Measurements from ENCODE around the gene GNB1. TPM values are rescaled to one million over a fixed set of nuclear protein-coding genes. Genes with fewer than 3 reads are reported as not detected.

Gene GNB1
- total and polyA plus RNA-seq, 10 of the 15 experiments (the other 5 are each of a cell fraction or from before 2014, with no cell fraction given), result 23.0 to 392 (median 93.9) TPM

DNA sequence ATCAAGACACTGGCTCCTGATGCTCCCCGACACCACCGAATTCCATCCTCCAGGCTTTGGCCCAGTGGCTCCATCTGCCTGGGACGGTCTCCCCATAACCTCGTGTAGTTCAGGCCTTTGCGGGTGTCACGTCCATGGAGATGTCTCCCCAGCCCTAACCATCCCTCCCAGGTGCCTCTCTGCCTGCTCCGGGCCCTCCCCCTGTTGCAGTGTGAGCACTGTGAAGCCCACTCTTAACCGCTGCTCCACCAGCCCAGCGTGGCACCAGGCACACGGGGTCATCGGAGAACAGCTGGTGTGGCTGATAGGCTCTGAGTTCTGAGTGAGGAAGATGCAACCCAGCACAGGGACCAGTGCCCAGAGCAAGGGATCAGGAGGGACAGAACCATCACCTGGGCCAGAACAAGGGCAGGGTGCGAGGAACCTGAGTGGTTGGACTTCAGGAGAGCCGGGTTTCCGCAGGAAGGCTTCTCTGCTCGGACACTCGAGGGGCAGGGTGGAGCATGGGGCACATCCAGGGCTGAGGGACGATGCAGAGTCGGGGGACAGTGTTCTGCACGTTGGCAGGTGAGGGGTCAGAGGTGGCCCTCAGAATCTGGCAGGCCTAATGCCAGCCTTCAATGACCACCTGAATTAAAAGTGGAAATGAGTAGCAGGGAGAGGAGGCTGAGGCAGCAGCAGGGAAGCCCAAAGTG, 2.6 kb upstream of the GNB1 start:
- ChIA-PET SMC1A (ENCODE audit: uncharacterized antibody, unreplicated experiment) (no interaction called here), POLR2A (no interaction called here), RAD21 (ENCODE audit: unreplicated experiment) (no interaction called here), CTCF (no interaction called here)
- BruUV-seq (replicated peaks), result no TSS peak
- Histone ChIP-seq H3K4me1 (ENCODE audit: control insufficient read depth, insufficient read depth, low read length) (peaks cover 16% of the 10 kb centered on the region), H4K20me1 (ENCODE audit: control insufficient read depth, insufficient read depth) (no peaks in the 10 kb centered on the region), H2AFZ (ENCODE audit: control insufficient read depth, low read depth, low read length) (no peak overlapping the region), H3K9ac (ENCODE audit: control insufficient read depth, insufficient read depth, low read length) (no peak overlapping the region), H3K36me3 (ENCODE audit: control insufficient read depth in 2 of 2, insufficient read depth in 2 of 2, low read length in 1 of 2) (no peaks in the 10 kb centered on the region), H3K9me3 (replicated peaks; ENCODE audit: control insufficient read depth, insufficient read depth, low read length) (no peaks in the 10 kb centered on the region), H3K79me2 (ENCODE audit: control insufficient read depth, insufficient read depth, low read length) (peaks cover 25% of the 10 kb centered on the region), H3K4me3 (no peak overlapping the region), H3K4me2 (ENCODE audit: control insufficient read depth, insufficient read depth) (no peak overlapping the region), H3K27me3 (replicated peaks in 1 of 2; ENCODE audit: control insufficient read depth in 2 of 2, insufficient read depth in 2 of 2, low read length in 1 of 2) (no peaks in the 10 kb centered on the region), H3K27ac (ENCODE audit: control insufficient read depth, insufficient read depth) (no peak overlapping the region)
- intact Hi-C loops (cut with micrococcal nuclease; ENCODE audit: unreplicated experiment), result loop anchor here (5.0 kb wide), 1 partner anchor 116 kb away; the partner anchor contains the start of gene NADK
- FAIRE-seq, result no peak
- no peak for DNase-seq (ENCODE audit: low read depth, low spot score)
- no peak for ATAC-seq
- WGBS (ENCODE audit: insufficient coverage, insufficient replicate concordance, low lambda C conversion rate, missing lambda C conversion rate), result 76% methylated on average over 19 of the region's 19 CpGs
- in situ Hi-C loops (cut with MboI), result no loop called here
- TF ChIP-seq CBX3 (IDR thresholded peaks at IDR 0.05; ENCODE audit: borderline replicate concordance, low read depth) (no peak), WRNIP1 (IDR thresholded peaks at IDR 0.05; ENCODE audit: borderline replicate concordance, low read depth, low read length) (no peak), CREM (IDR thresholded peaks at IDR 0.05; ENCODE audit: low read depth) (no peak), SMARCA5 (IDR thresholded peaks at IDR 0.05) (no peak), SRF (IDR thresholded peaks at IDR 0.05; ENCODE audit: low read depth in 2 of 2, low read length in 2 of 2) (no peak), RAD21 (IDR thresholded peaks at IDR 0.05; ENCODE audit: insufficient read depth, low read depth, low read length) (no peak), ZNF622 (IDR thresholded peaks at IDR 0.05) (no peak), EZH2 (IDR thresholded peaks at IDR 0.05; ENCODE audit: borderline replicate concordance, control insufficient read depth, low read depth, low read length) (no peak), SIN3A (IDR thresholded peaks at IDR 0.05; ENCODE audit: low read depth, low read length) (no peak)
- TF ChIP-seq, protein P1, sequence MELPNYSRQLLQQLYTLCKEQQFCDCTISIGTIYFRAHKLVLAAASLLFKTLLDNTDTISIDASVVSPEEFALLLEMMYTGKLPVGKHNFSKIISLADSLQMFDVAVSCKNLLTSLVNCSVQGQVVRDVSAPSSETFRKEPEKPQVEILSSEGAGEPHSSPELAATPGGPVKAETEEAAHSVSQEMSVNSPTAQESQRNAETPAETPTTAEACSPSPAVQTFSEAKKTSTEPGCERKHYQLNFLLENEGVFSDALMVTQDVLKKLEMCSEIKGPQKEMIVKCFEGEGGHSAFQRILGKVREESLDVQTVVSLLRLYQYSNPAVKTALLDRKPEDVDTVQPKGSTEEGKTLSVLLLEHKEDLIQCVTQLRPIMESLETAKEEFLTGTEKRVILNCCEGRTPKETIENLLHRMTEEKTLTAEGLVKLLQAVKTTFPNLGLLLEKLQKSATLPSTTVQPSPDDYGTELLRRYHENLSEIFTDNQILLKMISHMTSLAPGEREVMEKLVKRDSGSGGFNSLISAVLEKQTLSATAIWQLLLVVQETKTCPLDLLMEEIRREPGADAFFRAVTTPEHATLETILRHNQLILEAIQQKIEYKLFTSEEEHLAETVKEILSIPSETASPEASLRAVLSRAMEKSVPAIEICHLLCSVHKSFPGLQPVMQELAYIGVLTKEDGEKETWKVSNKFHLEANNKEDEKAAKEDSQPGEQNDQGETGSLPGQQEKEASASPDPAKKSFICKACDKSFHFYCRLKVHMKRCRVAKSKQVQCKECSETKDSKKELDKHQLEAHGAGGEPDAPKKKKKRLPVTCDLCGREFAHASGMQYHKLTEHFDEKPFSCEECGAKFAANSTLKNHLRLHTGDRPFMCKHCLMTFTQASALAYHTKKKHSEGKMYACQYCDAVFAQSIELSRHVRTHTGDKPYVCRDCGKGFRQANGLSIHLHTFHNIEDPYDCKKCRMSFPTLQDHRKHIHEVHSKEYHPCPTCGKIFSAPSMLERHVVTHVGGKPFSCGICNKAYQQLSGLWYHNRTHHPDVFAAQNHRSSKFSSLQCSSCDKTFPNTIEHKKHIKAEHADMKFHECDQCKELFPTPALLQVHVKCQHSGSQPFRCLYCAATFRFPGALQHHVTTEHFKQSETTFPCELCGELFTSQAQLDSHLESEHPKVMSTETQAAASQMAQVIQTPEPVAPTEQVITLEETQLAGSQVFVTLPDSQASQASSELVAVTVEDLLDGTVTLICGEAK (IDR thresholded peaks at IDR 0.05; ENCODE audit: borderline replicate concordance), result no peak
- TF ChIP-seq, protein P2, sequence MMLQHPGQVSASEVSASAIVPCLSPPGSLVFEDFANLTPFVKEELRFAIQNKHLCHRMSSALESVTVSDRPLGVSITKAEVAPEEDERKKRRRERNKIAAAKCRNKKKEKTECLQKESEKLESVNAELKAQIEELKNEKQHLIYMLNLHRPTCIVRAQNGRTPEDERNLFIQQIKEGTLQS (IDR thresholded peaks at IDR 0.05; ENCODE audit: borderline replicate concordance, extremely low read depth, low read depth, low read length), result no peak
- TF ChIP-seq, protein P3, sequence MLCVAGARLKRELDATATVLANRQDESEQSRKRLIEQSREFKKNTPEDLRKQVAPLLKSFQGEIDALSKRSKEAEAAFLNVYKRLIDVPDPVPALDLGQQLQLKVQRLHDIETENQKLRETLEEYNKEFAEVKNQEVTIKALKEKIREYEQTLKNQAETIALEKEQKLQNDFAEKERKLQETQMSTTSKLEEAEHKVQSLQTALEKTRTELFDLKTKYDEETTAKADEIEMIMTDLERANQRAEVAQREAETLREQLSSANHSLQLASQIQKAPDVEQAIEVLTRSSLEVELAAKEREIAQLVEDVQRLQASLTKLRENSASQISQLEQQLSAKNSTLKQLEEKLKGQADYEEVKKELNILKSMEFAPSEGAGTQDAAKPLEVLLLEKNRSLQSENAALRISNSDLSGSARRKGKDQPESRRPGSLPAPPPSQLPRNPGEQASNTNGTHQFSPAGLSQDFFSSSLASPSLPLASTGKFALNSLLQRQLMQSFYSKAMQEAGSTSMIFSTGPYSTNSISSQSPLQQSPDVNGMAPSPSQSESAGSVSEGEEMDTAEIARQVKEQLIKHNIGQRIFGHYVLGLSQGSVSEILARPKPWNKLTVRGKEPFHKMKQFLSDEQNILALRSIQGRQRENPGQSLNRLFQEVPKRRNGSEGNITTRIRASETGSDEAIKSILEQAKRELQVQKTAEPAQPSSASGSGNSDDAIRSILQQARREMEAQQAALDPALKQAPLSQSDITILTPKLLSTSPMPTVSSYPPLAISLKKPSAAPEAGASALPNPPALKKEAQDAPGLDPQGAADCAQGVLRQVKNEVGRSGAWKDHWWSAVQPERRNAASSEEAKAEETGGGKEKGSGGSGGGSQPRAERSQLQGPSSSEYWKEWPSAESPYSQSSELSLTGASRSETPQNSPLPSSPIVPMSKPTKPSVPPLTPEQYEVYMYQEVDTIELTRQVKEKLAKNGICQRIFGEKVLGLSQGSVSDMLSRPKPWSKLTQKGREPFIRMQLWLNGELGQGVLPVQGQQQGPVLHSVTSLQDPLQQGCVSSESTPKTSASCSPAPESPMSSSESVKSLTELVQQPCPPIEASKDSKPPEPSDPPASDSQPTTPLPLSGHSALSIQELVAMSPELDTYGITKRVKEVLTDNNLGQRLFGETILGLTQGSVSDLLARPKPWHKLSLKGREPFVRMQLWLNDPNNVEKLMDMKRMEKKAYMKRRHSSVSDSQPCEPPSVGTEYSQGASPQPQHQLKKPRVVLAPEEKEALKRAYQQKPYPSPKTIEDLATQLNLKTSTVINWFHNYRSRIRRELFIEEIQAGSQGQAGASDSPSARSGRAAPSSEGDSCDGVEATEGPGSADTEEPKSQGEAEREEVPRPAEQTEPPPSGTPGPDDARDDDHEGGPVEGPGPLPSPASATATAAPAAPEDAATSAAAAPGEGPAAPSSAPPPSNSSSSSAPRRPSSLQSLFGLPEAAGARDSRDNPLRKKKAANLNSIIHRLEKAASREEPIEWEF (IDR thresholded peaks at IDR 0.05; ENCODE audit: insufficient replicate concordance, low read depth, low read length), result no peak
- TF ChIP-seq, protein P4, sequence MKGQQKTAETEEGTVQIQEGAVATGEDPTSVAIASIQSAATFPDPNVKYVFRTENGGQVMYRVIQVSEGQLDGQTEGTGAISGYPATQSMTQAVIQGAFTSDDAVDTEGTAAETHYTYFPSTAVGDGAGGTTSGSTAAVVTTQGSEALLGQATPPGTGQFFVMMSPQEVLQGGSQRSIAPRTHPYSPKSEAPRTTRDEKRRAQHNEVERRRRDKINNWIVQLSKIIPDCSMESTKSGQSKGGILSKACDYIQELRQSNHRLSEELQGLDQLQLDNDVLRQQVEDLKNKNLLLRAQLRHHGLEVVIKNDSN (IDR thresholded peaks at IDR 0.05; ENCODE audit: borderline replicate concordance, extremely low read length, insufficient read depth, low read depth, low read length), result no peak

Measured in GM12878 (cell line).